HG03521 (cell line): ENCODE results near the gene SLC22A15.
A peak's percentile ranks its signal among the peaks of the same experiment; 100 is the strongest.
"Not testable (repeated sequence)": the region's sequence is repeated elsewhere in the genome, so short reads cannot be mapped to it uniquely, and the experiment has no call there.

Experiments
- ATAC-seq: cut with Tn5 transposase; IDR thresholded peaks from one replicate; pipeline ENCODE4 v1.9.1; 2021; ENCODE audit warnings: mild to moderate bottlenecking, moderate library complexity; ENCODE audit not compliant: unreplicated experiment

SLC22A15 gene

GRCh38 chr1:115976062-115976920 is at the start of gene SLC22A15:
Gene SLC22A15 (plus strand): TSS chr1:115976513. CDS start chr1:115976628, 115 bp downstream.
- ATAC-seq: peak; percentile 89

DNA sequence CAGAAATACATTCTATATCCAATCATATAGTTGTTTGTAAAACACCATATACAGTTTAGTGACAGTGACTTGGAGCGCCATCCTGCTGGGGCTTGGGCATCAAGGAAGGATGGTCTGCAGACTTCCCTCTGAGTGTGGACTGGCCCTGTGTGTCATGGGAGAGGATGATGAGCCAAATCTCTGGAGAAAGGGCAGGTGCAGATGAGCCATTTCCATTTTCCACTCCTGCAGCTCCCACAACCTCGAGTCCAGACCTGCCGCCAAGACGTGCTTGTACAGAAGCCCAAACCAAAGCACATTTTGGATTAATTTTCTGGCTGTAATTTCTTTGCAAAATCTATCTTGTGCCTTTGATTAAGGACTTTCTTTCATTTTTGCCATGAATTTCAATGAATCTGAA is 48.3 kb upstream of the SLC22A15 start:
- no peak for ATAC-seq

GRCh38 chr1:115929881-115930280 is 46.4 kb upstream of the SLC22A15 start:
- no peak for ATAC-seq

- no peak for ATAC-seq
Measured at GRCh38 chr1:115933625-115934024, 42.7 kb upstream of the SLC22A15 start.

DNA sequence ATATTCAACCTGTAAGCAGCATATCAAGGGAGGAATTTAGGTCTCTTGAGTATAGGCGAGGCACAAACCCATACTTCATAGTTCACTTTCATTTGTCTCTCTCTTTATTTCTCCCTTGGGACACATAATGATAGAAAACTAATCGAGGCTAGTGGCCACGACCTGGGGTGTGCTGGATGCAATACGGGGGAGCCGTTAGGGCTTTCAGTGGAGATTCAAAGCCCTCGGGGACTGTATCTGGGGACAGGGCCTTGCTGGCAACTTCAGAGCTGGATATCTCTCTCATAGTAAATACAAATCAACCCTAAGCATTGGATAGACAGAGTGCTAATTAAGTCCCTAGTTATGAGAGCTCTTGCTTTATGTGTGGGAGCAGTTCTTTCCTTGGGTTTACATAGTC is 36.9 kb upstream of the SLC22A15 start:
- no peak for ATAC-seq

DNA sequence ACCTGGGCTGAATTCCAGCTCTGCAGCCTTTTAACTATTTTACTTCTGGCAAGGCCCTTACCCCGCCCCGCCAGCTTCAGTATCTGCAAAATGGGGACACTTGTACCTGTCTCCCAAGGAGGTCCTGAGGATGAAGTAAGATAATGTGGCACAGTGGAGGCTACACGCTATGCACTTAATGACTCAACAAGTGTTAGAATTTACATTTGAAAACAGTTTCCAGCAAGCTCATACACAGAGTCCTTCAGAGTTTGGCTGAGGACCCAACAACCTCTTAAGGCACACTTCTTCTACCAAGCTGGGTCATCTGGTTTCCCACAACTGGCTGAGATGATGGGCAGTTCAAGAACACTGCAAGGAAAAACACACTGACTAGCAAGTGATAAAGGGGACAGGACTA is 30.2 kb upstream of the SLC22A15 start:
- ATAC-seq: no peak

DNA sequence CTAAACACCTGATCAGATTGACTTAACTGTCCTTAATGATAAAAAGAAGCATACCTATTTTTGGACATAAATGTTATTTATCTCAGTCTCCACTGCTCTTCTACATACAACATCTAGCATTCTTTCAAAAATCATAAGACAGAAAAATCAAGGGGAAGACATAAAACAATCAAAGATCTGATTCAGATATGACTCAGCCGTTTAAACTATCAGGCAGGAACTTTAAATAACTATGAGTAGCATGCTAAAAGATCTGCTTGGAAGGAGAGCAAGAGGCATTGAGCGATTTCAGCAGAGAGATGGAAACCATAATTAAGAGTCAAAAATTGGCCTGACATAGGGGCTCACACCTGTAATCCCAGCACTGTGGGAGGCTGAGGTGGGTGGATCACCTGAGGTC is 27.2 kb upstream of the SLC22A15 start:
- ATAC-seq: no peak

DNA sequence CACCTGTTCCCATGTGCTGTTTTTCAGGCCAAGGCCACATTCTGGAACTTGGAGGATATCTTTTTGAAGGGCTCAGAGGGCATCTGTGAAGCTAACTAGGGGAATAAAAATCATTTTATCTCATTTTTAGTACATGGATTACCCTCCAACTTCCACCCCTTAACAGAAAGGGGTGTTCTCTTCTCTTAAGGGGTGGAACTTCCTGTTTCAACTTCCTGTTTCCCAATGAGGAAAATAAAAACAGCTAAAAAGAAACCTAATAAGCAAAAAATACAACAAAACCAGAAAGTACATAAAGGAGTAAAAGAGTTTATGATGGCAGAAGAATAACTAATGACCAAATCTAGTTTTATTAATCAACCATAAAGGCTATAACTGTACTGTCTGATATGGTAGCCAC is 24.8 kb upstream of the SLC22A15 start:
- no peak for ATAC-seq

DNA sequence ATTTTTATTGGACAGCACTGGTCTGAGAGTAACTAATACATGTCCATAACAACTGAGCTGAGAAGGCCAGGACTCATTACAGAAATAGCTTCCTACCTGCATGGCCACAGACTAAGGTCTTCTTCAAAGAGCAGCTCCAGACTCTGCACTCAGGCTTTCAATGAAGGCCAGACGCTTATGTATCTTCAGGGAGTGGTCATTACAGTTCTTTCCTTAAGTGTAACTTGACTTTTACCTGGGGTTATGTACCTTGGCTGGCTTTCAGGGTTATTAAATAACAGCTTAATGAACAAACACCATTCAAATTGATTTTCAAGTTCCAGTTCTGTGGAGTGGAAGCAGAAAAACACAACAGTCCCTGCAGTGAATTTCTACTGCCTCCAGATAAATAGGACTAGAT is 23.8 kb upstream of the SLC22A15 start:
- no peak for ATAC-seq

DNA sequence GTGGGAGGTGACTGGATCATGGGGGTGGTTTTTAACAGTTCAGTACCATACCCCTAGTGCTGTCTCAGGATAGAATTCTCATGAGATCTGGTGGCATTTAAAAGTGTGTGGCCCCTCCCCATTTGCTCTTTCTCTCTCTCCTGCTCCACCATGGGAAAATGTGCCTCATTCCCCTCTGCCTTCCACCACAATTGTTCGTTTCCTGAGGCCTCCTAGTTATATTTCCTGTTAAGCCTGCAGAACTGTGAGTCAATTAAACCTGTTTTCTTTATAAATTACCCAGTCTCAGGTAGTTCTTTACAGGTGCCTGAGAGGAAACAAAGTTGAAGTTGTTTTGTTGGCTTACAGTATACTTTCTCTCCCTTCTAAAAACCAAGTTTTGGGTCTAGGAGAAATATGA is 23.1 kb upstream of the SLC22A15 start:
- no peak for ATAC-seq

GRCh38 chr1:115954684-115955083 is 21.6 kb upstream of the SLC22A15 start:
- ATAC-seq: no peak

- ATAC-seq: no peak
Measured at GRCh38 chr1:115955228-115955627, 21.1 kb upstream of the SLC22A15 start.

- no peak for ATAC-seq
Measured at GRCh38 chr1:115958866-115959265, 17.4 kb upstream of the SLC22A15 start.

- no peak for ATAC-seq
Measured at GRCh38 chr1:115969509-115969908, 6.8 kb upstream of the SLC22A15 start.

DNA sequence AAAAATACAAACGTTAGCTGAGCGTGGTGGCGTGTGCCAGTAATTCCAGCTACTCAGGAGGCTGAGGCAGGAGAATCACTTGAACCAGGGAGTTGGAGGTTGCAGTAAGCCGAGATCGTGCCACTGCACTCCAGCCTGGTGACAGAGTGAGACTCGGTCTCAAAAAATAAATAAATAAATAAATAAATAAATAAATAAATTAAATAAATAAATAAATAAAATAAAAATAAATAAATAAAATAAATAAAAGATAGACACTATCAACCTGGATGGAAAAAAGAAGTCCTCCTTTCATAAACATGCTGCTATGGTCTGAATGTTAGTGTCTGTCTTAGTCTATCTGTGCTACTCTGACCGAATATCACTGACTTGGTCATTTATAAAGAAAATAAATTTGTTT is 4.5 kb upstream of the SLC22A15 start:
- not testable (repeated sequence) for ATAC-seq

DNA sequence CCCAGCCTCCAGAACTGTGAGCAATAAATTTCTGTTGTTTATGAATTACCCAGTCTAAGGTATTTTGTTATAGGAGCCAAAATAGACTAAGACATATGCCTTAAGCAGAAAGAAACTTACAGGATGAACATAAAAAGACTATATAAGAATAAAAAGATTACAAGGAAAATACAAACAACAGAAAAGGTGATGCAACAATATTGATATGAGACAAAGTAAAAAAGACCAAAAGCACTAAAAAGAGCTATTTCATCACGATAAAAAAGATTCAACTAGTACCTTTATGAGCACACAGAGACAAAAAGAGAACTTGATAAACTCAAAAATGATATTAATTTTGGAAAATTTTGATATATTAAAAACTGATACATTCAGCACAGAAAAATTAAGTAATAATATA is 3.2 kb upstream of the SLC22A15 start:
- no peak for ATAC-seq

DNA sequence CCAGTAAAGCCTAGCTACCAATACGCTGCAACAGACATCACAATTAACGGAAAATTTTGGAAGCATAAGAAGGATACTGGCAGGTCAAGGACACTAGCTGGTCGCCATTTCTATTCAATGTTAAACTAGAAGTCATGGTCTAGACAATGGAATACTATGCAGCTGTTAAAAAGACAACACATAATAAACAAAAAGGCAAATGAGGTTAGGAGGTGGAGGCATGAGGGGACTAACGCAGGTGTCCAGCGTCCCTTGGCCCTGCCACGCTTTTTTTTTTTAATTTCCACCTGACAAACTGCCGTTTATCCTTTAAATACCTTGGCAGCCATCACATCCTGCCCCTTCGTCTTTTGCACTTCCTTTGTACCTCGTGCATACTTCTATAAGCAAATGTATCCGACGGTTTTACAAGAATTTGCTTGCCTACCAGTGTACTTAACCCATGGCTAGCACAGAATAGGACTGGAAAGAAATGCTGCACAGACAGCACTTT is 698 bp upstream of the SLC22A15 start:
- ATAC-seq: no peak

- no peak for ATAC-seq
Measured at GRCh38 chr1:115976921-115977498, 697 bp downstream of the SLC22A15 start.

DNA sequence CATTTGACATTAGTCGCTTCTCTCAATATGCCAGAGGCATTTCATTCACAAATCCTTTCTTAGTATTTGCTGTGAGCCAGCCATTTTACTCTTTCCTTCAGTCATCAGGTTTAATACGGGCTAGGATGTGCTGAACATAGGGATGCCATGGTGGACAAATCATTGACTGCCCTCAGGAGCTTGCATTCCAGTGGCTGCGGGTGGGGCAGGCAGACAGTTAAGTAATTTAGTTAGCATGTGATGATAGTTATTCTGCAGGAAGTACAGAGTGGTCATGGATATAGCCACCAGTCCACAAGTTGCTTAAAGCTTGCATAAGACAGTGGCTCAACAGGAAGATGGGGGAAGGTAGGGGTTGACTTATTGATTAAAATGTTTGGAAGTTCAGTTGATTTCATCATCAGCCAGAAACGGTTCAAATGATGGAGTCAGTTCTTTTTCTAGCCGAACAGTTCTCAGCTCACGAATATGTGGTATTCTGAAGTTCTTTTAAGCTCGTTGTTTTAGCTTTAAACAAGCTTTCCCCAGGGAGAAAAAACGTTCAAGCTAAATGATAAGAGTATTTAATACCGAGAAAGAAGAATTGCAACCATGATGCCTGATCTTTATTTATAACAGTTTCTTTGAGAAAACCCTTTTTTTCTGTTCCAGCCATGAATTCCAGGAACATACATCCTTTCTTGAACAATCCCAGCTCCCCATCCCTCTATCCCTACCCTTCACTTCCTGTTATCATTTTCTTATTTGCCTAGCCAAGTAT is 1.4 kb downstream of the SLC22A15 start:
- ATAC-seq: no peak

DNA sequence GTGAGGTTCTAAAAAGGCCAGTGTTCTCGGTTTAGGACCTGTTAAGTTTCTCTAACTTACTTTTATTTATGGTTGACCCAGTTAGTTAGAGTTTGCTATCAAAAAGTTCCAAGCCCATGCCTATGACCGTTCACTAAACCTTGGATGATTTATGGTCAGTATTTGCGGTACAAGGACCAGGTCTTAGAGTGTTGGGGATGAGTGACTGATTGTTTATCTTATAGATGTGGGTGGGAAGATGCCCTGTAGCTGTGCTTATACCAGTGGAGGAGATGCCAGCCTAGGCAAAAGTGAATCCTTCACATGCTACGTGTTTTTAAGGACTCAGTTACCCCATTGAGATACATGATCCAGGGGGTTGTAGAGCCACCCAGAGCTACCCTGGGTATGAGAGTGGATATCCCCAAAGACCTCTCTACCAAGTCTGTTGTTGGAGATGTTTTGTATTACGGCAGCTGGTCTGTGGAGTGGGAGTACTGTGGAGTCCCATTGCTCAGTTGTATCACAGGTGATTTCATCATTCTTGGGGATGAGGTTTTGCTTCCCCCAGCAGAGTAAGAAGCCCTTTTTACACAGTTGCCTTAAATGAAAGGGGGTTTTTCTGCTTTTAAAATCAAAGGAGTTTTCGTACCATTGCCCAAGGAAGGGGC is 2.1 kb downstream of the SLC22A15 start:
- no peak for ATAC-seq

- no peak for ATAC-seq
Measured at GRCh38 chr1:115980156-115980555, 3.8 kb downstream of the SLC22A15 start.
